OCI-LY7 (cell line): ENCODE data around the gene HLA-A.

ENCODE experiments used
- EZH2phosphoT487 ChIP-seq: fragments of 200-600 bp; sonication (generic); IDR thresholded peaks from 2 replicates; pipeline ENCODE4 v1.6.1; 2018; ENCODE audit warnings: low read depth, borderline replicate concordance, mild to moderate bottlenecking, mixed run types, antibody characterized with exemption, low read length, moderate library complexity, mixed read lengths
- TF ChIP-seq, protein P1 (sequence below): fragments of 200-600 bp; sonication (generic); conservative IDR thresholded peaks from 2 replicates; pipeline ENCODE4 v1.5.1; 2014; ENCODE audit warnings: mild to moderate bottlenecking, antibody characterized with exemption, low read length, moderate library complexity, mixed read lengths

DNA sequence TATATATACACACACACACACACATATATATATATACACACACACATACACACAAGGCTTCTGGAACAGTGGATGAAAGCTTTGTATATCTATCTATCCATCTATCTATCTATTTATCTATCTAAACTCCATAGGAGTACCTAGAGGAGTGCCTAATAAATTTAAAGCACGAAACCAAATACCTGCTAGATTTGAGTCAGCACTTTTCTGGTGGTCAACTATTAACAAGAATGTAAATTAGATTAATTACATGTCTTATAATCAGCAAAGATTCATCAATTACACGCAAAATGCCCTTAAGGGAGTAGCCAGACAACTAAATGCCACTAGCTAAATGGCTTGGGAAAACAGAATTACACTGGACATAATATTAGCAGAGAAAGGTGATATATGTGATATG lies 26.6 kb downstream of the HLA-A start:
- TF ChIP-seq, protein P1, sequence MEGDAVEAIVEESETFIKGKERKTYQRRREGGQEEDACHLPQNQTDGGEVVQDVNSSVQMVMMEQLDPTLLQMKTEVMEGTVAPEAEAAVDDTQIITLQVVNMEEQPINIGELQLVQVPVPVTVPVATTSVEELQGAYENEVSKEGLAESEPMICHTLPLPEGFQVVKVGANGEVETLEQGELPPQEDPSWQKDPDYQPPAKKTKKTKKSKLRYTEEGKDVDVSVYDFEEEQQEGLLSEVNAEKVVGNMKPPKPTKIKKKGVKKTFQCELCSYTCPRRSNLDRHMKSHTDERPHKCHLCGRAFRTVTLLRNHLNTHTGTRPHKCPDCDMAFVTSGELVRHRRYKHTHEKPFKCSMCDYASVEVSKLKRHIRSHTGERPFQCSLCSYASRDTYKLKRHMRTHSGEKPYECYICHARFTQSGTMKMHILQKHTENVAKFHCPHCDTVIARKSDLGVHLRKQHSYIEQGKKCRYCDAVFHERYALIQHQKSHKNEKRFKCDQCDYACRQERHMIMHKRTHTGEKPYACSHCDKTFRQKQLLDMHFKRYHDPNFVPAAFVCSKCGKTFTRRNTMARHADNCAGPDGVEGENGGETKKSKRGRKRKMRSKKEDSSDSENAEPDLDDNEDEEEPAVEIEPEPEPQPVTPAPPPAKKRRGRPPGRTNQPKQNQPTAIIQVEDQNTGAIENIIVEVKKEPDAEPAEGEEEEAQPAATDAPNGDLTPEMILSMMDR = no peak
- no peak for TF ChIP-seq EZH2phosphoT487
